KBM-7 (cell line): ENCODE data around the gene R3HCC1L.
"Not testable (repeated sequence)": the region's sequence is repeated elsewhere in the genome, so short reads cannot be mapped to it uniquely, and the experiment has no call there.

Experiments
- DNase-seq: peaks from one replicate; pipeline ENCODE4 v3.0.0-alpha.2; 2015
- in situ Hi-C: fragments of 300-500 bp; cut with MboI; formaldehyde crosslinking; loops from 2 replicates; pipeline ENCODE4 v1.14.3; 2020; ENCODE audit warnings: low sequenced_read_pairs, low pct_unique_long_range_greater_than_20kb, mixed read lengths

Gene R3HCC1L

GRCh38 chr10:98125940-98126631 is 8.4 kb upstream of the R3HCC1L start:
- DNase-seq = no peak
- in situ Hi-C loops = no loop called here

DNA sequence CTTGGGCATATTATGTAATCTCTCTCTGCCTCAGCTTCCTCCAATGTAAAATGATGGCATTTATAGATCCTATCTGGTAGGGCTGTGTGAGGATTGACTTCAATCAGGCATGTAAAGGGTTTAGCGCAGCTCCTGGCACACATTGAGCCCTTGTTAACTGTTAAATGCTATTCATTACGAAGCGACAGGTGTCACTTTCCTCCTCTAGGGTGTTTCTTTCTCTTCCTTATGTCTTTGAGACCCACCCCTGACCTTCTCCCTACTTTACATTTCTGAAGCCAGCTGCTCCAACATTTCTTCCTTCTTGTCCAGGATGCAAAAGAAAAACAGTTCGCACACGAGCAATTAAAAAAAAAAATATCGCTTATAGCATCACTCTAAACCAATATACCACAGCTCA is 5.7 kb upstream of the R3HCC1L start:
- DNase-seq = no peak

DNA sequence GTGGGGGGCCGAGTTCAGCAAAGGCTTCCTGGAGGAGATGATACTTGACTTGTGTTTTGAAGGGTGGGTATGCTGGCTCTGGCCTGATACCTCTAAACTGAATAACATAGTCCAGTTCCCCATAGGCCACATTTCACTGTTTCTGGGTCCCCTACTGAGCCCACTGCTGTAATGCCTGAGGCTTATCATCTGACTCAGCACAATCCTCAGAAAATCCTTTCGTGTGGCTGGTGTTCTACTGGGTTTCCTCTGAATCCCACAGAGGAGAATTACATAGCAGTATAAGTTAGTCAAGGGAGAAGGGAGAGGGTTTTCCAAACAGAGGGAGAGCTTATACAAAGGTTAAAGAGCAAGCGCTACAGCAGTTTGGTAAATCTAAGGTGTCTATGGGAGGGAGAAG is 2.8 kb upstream of the R3HCC1L start:
- no peak for DNase-seq
- in situ Hi-C loops = no loop called here

More for the DNA sequence above, 5.7 kb upstream of the R3HCC1L start:
- in situ Hi-C loops = no loop called here

DNA sequence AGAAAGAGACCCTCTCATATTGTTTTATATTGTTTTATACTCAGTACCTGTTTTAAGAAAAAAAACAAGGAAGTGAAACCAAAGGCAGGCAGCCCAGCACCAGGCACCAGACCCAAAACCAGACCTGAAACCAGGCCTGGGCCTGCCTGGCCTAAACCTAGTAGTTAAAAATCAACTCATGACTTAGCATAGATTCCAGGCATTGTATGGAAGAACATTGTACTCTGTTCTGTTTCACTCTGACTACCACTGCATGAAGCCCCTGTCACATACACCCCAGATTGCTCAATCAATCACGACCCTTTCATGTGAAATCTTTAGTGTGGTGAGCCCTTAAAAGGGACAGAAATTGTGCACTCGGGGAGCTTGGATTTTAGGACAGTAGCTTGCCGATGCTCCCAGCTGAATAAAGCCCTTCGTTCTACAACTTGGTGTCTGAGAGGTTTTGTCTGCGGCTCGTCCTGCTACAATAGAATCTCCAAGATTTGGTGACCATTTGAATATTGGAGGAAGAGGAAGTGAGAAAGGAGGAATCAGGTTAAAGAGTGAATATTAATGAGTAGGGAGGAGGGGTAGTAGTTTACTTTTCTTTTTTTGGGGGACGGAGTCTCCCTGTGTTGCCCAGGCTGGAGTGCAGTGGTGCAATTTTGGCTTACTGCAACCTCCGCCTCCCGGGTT is 1.2 kb upstream of the R3HCC1L start:
- DNase-seq, in situ Hi-C loops: not testable (repeated sequence)

DNA sequence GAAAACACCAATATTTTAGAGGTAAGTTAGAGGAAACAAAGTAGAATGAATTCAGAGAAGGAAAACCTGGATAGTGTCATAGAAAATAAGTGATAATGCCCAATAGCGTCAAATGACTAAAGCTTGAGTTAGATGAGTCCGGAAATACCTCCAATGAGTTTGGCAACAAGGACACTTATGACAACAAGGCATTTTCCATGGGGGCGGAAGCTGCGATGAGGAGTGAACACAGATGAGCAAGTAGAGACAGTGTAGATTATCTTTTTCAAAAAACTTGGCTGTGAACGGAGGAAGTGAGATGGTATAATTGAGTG is 383 bp upstream of the R3HCC1L start:
- in situ Hi-C loops = no loop called here

GRCh38 chr10:98135222-98135899 is 904 bp downstream of the R3HCC1L start:
- in situ Hi-C loops = no loop called here
- no peak for DNase-seq

More for the DNA sequence above, 383 bp upstream of the R3HCC1L start:
- no peak for DNase-seq

- DNase-seq, in situ Hi-C loops: not testable (repeated sequence)
Measured at GRCh38 chr10:98136775-98137174, 2.3 kb downstream of the R3HCC1L start.

DNA sequence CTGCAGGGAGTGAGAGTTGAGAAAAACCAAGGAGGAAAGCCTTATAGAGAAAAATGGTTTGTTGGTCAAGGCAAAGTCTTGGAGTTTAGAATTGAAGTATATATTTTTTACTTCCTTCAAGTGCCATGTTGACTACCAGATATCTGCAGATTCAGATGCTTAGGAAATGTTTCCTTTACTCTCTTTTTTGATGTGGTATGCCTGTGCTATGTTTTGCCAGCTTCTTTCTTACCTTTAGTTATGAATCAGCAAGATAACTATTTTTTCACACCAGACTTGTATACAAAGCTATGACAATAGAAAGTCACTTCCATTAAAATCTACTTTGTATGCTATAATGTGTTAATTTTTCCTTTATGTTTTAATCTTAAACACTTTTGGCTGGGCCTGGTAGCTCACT is 3.6 kb downstream of the R3HCC1L start:
- in situ Hi-C loops = no loop called here
- no peak for DNase-seq

- no peak for DNase-seq
- in situ Hi-C loops = no loop called here
Measured at GRCh38 chr10:98139431-98139830, 5.0 kb downstream of the R3HCC1L start.

GRCh38 chr10:98141484-98142073 is 7.1 kb downstream of the R3HCC1L start:
- DNase-seq = no peak

GRCh38 chr10:98144985-98145384 is 10.5 kb downstream of the R3HCC1L start:
- in situ Hi-C loops = no loop called here
- no peak for DNase-seq

More at GRCh38 chr10:98141484-98142073, 7.1 kb downstream of the R3HCC1L start:
- in situ Hi-C loops = no loop called here

DNA sequence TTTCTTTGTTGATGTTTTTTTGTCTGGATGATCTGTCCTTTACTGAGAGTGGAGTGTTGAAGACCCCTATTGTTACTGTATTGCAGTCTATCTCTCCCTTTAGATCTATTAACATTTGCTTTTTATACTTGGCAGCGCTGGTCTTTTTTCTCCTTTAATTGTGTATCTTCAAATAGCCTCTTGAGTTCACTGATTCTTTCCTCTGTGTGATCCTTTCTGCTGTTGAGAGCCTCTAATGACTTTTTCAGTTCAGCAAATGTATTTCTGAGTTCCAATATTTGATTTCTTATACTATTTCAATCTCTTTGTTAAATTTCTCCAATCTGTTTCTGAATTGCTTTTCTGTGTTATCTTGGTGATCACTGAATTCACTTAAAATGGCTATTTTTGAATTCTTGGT is 15.4 kb downstream of the R3HCC1L start:
- no peak for DNase-seq
- in situ Hi-C loops = no loop called here

GRCh38 chr10:98150544-98150943 is 16.1 kb downstream of the R3HCC1L start:
- in situ Hi-C loops = no loop called here
- DNase-seq = no peak

GRCh38 chr10:98152778-98153177 is 18.3 kb downstream of the R3HCC1L start:
- DNase-seq, in situ Hi-C loops: not testable (repeated sequence)

- DNase-seq, in situ Hi-C loops: not testable (repeated sequence)
Measured at GRCh38 chr10:98153213-98153958, 18.9 kb downstream of the R3HCC1L start.

GRCh38 chr10:98154076-98154475 is 19.6 kb downstream of the R3HCC1L start:
- no peak for DNase-seq
- in situ Hi-C loops = no loop called here

GRCh38 chr10:98158576-98158975 is 24.1 kb downstream of the R3HCC1L start:
- in situ Hi-C loops = no loop called here
- DNase-seq = no peak

DNA sequence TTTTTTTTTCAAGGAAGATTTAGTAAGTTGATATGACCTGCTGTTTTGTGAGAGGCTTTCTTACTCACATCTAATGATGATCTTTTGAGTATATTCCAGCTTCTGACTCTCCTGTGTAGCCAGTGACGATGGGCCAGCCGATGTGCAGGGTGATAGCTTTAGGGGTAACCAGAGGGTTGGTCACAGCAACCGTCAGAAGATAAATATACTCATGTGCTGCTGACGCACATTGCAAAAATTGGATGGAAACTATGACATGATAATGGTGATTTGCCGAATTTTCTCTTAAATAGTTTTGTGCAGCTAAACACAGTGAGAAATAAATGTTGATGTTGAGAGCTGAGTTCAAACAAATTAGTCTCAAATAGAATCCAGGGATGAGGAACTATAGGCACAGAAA is 29.5 kb downstream of the R3HCC1L start:
- in situ Hi-C loops = no loop called here
- DNase-seq = no peak

DNA sequence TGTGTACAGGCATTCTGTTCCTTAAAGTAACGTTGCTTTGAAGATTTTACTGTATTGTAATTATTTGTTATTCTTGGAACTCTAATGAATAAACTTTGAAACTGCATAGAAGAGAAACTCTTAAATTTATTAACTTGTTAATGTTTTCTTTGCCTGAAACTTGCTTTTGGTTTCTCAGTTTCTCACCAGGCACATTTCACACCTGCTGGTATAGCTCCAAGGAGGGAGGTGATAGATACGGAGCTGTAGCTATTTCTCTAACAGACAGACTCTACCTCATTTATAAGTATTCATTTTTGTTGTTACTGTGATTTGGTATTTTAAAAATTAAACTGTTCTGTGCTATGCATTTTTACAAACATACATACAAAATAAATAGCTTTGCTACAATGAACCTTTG is 32.7 kb downstream of the R3HCC1L start:
- DNase-seq = no peak
- in situ Hi-C loops = no loop called here
